IPS-15b (cell line): ENCODE measurements around the gene SLC66A2.
"Not testable (repeated sequence)": the region's sequence is repeated elsewhere in the genome, so short reads cannot be mapped to it uniquely, and the experiment has no call there.

Experiments
- H3K27me3 ChIP-seq: one replicate; pipeline ENCODE4 v1.6.1; 2013; ENCODE audit warnings: low read length; ENCODE audit not compliant: control insufficient read depth, insufficient read depth
- H3K36me3 ChIP-seq: one replicate; pipeline ENCODE4 v1.6.1; 2013; ENCODE audit warnings: low read length; ENCODE audit not compliant: control insufficient read depth, insufficient read depth
- H3K4me1 ChIP-seq: one replicate; pipeline ENCODE4 v1.6.1; 2013; ENCODE audit warnings: mild to moderate bottlenecking, low read length; ENCODE audit not compliant: control insufficient read depth, insufficient read depth
- H3K4me3 ChIP-seq: one replicate; pipeline ENCODE4 v1.5.1; 2013; ENCODE audit warnings: low read depth, low read length
- H3K9ac ChIP-seq: one replicate; pipeline ENCODE4 v1.6.1; 2013; ENCODE audit warnings: low read depth, mild to moderate bottlenecking, low read length
- H3K9me3 ChIP-seq: one replicate; pipeline ENCODE4 v1.6.1; 2013; ENCODE audit warnings: mild to moderate bottlenecking, low read length; ENCODE audit not compliant: control insufficient read depth, insufficient read depth

The SLC66A2 gene

DNA sequence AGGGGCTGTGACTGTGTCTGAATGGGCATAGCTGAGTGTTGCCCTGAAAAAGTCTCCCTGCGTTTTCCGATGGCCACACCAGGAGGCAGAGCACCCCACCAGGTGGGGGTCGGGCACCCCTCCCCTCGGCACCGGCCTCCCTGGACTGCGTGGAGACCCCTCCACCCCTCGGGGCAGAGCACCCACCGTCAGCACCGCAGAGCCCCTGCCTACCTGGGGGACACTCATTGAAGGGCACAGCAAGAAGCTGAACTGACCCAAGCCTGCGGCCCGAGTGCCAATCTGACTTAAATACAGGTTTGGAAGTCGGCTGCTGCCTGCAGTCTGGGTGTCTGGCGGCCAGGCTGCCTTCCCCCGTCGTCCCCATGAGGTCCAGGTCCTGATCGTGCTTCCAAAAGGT, 83.8 kb downstream of the SLC66A2 start:
- H3K4me1 ChIP-seq: no peaks in the 10 kb centered on the region

DNA sequence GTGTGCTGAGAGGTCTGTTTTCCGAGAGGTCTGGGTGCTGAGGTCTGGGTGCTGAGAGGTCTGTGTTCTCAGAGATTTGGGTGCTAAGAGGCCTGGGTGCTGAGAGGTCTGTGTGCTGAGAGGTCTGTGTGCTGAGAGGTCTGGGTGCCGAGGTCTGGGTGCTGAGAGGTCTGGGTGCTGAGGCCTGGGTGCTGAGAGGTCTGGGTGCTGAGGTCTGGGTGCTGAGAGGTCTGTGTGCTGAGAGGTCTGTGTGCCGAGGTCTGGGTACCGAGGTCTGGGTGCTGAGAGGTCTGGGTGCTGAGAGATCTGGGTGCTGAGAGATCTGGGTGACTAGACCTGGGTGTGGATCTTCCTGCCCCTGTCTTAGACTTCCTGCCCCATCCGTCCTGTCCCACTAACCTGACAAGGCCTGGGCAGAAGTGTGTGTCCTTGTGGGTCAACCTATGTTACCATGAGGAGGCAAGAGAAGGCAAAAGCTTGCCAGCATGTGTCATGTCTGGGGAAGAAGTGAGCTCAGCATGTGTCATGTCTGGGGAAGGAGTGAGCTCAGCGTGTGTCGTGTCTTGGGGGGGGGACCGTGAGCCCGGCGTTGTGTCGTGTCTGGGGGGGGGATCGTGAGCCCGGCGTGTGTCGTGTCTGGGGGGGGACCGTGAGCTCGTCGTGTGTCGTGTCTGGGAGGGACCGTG, 84.4 kb downstream of the SLC66A2 start:
- no peak overlapping the region for H3K4me3 ChIP-seq
- no peak overlapping the region for H3K9ac ChIP-seq
- no peaks in the 10 kb centered on the region for H3K27me3 ChIP-seq
- H3K9me3 ChIP-seq: no peaks in the 10 kb centered on the region
- no peaks in the 10 kb centered on the region for H3K36me3 ChIP-seq
- H3K4me1 ChIP-seq: no peaks in the 10 kb centered on the region

More for the DNA sequence above, 83.8 kb downstream of the SLC66A2 start:
- H3K4me3 ChIP-seq: no peak overlapping the region
- H3K9ac ChIP-seq: no peak overlapping the region
- H3K9me3 ChIP-seq: no peaks in the 10 kb centered on the region
- H3K27me3 ChIP-seq: no peaks in the 10 kb centered on the region
- H3K36me3 ChIP-seq: no peaks in the 10 kb centered on the region

DNA sequence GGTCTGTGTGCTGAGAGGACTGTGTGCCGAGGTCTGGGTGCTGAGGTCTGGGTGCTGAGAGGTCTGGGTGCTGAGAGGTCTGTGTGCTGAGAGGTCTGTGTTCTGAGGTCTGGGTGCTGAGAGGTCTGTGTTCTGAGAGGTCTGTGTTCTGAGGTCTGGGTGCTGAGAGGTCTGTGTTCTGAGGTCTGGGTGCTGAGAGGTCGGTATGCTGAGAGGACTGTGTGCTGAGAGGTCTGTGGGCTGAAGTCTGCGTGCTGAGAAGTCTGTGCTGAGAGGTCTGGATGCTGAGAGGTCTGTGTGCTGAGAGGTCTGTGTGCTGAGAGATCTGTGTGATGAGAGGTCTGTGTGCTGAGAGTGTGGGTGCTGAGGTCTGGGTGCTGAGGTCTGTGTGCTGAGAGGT, 85.5 kb downstream of the SLC66A2 start:
- H3K9me3 ChIP-seq, H3K27me3 ChIP-seq, H3K9ac ChIP-seq, H3K4me1 ChIP-seq, H3K36me3 ChIP-seq, H3K4me3 ChIP-seq: not testable (repeated sequence)

GRCh38 chr18:79864955-79865354, 86.5 kb downstream of the SLC66A2 start:
- not testable (repeated sequence) for H3K4me1 ChIP-seq, H3K9ac ChIP-seq, H3K36me3 ChIP-seq, H3K4me3 ChIP-seq, H3K27me3 ChIP-seq, H3K9me3 ChIP-seq

DNA sequence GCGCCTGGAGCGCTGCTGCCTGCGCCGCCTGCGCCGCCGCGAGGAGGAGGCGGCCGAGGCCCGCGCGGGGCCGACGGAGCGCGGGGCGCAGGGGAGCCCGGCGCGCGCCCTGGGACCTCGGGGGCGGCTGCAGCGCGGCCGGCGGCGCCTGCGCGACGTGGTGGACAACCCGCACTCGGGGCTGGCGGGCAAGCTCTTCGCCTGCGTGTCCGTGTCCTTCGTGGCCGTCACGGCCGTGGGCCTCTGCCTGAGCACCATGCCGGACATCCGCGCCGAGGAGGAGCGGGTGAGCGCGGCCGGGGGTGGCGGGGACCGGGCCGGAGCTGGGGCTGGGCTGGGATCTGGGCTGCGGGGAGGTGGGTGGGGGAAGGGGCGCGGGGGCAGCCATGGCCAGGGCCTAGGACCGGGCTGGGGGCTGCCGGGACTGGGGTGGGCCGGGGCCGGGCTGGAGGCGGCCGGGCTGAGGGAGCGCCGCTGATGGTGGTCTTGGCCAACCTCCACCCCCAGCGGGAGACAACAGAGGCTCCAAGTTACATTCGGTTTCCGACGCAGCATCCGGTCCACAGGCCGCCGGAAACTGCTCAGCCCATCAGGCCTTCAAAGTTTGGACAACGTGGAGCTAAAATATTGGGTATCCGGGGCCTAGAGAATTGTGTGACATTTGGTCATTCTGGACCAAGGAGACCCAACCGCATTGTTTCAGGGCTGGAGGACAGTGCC, 87.3 kb downstream of the SLC66A2 start:
- Histone ChIP-seq H3K27me3 (no peaks in the 10 kb centered on the region), H3K4me1 (no peaks in the 10 kb centered on the region), H3K9me3 (no peaks in the 10 kb centered on the region), H3K36me3 (no peaks in the 10 kb centered on the region), H3K4me3 (no peak overlapping the region), H3K9ac (no peak overlapping the region)

DNA sequence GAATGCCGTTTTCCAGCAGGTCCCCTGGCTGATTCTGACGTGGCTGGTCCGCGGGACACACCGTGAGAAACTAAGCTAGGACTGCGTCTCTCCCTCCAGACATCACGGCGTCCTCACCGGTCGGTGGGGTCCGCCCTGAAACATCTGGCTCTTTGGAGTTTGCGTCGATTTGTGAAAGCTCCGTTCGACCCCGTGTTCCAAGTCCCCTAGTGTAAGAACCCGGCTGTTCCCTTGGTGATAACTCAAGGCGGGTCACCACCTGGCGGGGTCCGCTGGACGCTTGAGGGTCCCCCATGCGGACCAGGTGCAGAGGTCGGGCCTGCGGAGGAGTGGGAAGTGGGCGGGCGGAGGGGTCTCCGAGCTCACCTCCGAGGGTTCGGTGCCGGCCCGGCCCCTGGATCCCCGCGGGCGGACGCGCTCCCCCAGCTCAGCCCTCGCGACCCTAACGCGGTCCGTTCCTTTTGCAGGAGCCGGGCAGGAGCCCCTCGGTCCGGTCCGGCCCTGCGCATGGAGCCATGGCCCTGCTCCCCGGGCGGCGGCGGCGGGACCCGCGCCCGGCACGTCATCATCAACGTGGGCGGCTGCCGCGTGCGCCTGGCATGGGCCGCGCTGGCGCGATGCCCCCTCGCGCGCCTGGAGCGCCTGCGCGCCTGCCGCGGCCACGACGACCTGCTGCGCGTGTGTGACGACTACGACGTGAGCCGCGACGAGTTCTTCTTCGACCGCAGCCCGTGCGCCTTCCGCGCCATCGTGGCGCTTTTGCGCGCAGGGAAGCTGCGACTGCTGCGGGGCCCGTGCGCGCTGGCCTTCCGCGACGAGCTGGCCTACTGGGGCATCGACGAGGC, 88.1 kb downstream of the SLC66A2 start:
- H3K4me1 ChIP-seq: no peaks in the 10 kb centered on the region
- H3K27me3 ChIP-seq: no peaks in the 10 kb centered on the region
- H3K9ac ChIP-seq: no peak overlapping the region
- no peak overlapping the region for H3K4me3 ChIP-seq
- H3K36me3 ChIP-seq: no peaks in the 10 kb centered on the region
- no peaks in the 10 kb centered on the region for H3K9me3 ChIP-seq

GRCh38 chr18:79862562-79862961, 88.9 kb downstream of the SLC66A2 start:
- Histone ChIP-seq H3K9me3 (no peaks in the 10 kb centered on the region), H3K4me3 (no peak overlapping the region), H3K27me3 (no peaks in the 10 kb centered on the region), H3K36me3 (no peaks in the 10 kb centered on the region), H3K4me1 (no peaks in the 10 kb centered on the region), H3K9ac (no peak overlapping the region)

DNA sequence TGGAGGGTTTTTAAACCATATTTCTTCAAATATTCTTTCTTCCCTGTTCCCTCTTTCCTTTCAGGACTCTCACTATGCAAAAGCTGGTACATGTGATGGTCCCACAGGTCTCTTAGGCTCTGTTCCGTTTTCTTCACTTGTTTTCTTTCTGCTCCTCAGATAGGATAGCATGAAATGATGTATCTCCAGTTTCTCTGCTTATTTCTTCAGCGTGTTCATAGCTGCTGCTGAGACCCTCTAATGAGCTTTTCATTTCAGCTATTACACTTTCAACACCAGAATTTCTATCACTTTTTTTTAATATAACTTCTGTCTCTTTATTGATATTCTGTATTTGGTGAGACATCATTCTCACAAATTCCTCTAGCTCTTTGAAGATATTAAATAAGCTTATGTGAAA, 89.8 kb downstream of the SLC66A2 start:
- no peak overlapping the region for H3K9ac ChIP-seq
- no peak overlapping the region for H3K4me3 ChIP-seq
- no peaks in the 10 kb centered on the region for H3K36me3 ChIP-seq
- no peaks in the 10 kb centered on the region for H3K4me1 ChIP-seq
- no peaks in the 10 kb centered on the region for H3K9me3 ChIP-seq
- H3K27me3 ChIP-seq: no peaks in the 10 kb centered on the region

- H3K9me3 ChIP-seq: no peaks in the 10 kb centered on the region
- no peaks in the 10 kb centered on the region for H3K36me3 ChIP-seq
- H3K9ac ChIP-seq: no peak overlapping the region
- no peaks in the 10 kb centered on the region for H3K27me3 ChIP-seq
- no peak overlapping the region for H3K4me3 ChIP-seq
- no peaks in the 10 kb centered on the region for H3K4me1 ChIP-seq
Observed at GRCh38 chr18:79859314-79859713, 92.1 kb downstream of the SLC66A2 start.

DNA sequence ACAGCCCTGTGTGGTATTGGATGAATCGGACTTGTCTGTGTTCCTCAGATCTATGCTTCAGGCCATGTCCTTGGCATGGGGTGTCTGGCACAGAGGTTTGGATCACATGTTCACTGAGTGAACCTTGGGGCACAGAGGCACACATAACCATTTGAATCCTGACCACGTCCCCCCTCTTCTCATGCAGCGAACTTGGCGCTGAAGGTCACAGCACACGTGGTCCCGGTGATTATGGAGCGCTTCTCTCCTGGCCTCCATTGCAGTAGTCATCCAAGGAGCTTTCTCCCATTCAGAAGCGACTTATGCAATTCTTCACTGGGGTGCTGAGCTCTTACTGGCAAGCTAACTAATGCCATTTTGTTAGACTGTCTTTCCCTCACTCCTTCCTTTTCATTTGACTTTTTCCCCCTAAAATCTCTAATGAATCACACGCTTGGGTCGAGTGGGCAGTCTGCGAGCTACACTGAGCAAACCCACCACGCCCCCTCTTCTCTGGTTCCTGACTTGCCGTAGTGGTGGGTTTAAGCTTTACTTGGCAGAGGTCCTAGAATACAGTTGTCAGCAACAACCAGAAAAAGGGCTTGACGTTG, 94.3 kb downstream of the SLC66A2 start:
- no peaks in the 10 kb centered on the region for H3K4me1 ChIP-seq
- no peaks in the 10 kb centered on the region for H3K27me3 ChIP-seq
- no peak overlapping the region for H3K9ac ChIP-seq
- no peaks in the 10 kb centered on the region for H3K36me3 ChIP-seq
- no peaks in the 10 kb centered on the region for H3K9me3 ChIP-seq
- H3K4me3 ChIP-seq: no peak overlapping the region

GRCh38 chr18:79856119-79857007, 95.1 kb downstream of the SLC66A2 start:
- no peaks in the 10 kb centered on the region for H3K9me3 ChIP-seq
- H3K4me3 ChIP-seq: no peak overlapping the region
- H3K9ac ChIP-seq: no peak overlapping the region
- H3K36me3 ChIP-seq: no peaks in the 10 kb centered on the region
- H3K27me3 ChIP-seq: no peaks in the 10 kb centered on the region
- no peaks in the 10 kb centered on the region for H3K4me1 ChIP-seq
